NOMO-1 treated with dmso at 0.1 percent for 144 hours (cell line): ENCODE data around the gene DDT.
"Not testable (repeated sequence)": the region's sequence is repeated elsewhere in the genome, so short reads cannot be mapped to it uniquely, and the experiment has no call there.

Experiments used
- DNase-seq: peaks from one replicate; lab custom pipeline; 2025; ENCODE audit not compliant: unreplicated experiment; lab: John Stamatoyannopoulos, UW

DDT gene

GRCh38 chr22:23993080-23993479 lies 18.8 kb upstream of the DDT start:
- DNase-seq: not testable (repeated sequence)

- not testable (repeated sequence) for DNase-seq
These were observed 15.5 kb upstream of the DDT start for GRCh38 chr22:23989583-23990244.

- not testable (repeated sequence) for DNase-seq
These were observed 12.4 kb upstream of the DDT start for GRCh38 chr22:23986538-23987178.

- not testable (repeated sequence) for DNase-seq
These were observed 11.8 kb upstream of the DDT start for GRCh38 chr22:23986089-23986488.

GRCh38 chr22:23984430-23984829 lies 10.2 kb upstream of the DDT start:
- DNase-seq: no peak

GRCh38 chr22:23980567-23980966 lies 6.3 kb upstream of the DDT start:
- not testable (repeated sequence) for DNase-seq

GRCh38 chr22:23979557-23980240 lies 5.5 kb upstream of the DDT start, which contains the start of gene GSTT2:
Gene GSTT2 (plus strand): TSS chr22:23980134.
- DNase-seq: not testable (repeated sequence)

GRCh38 chr22:23977304-23977703 lies 3.1 kb upstream of the DDT start:
- not testable (repeated sequence) for DNase-seq

- not testable (repeated sequence) for DNase-seq
These were observed 653 bp upstream of the DDT start for GRCh38 chr22:23974836-23975352.

- DNase-seq: not testable (repeated sequence)
These were observed 2.3 kb downstream of the DDT start for GRCh38 chr22:23971927-23972326.

- no peak for DNase-seq
These were observed 3.3 kb downstream of the DDT start for GRCh38 chr22:23970816-23971486.

GRCh38 chr22:23970201-23970641 lies 4.0 kb downstream of the DDT start:
- no peak for DNase-seq

GRCh38 chr22:23969071-23969470 lies 5.2 kb downstream of the DDT start:
- no peak for DNase-seq

- DNase-seq: not testable (repeated sequence)
These were observed 7.7 kb downstream of the DDT start, which contains the start of gene DDTL for GRCh38 chr22:23966568-23966967. Gene DDTL (plus strand): TSS chr22:23966888. CDS start chr22:23966915, 27 bp downstream.

- DNase-seq: not testable (repeated sequence)
These were observed 8.1 kb downstream of the DDT start for GRCh38 chr22:23966094-23966493.

- not testable (repeated sequence) for DNase-seq
These were observed 13.0 kb downstream of the DDT start, which contains the start of gene GSTT2B for GRCh38 chr22:23961084-23961771. Gene GSTT2B (minus strand): TSS chr22:23961195. CDS start chr22:23961131, 64 bp downstream.

GRCh38 chr22:23956301-23956900 lies 17.8 kb downstream of the DDT start:
- not testable (repeated sequence) for DNase-seq

GRCh38 chr22:23955886-23956285 lies 18.4 kb downstream of the DDT start:
- not testable (repeated sequence) for DNase-seq

- not testable (repeated sequence) for DNase-seq
These were observed 19.3 kb downstream of the DDT start for GRCh38 chr22:23954991-23955305.
